HEK293T (cell line): ENCODE data around the gene DDX11.
"Not testable (repeated sequence)": the region's sequence is repeated elsewhere in the genome, so short reads cannot be mapped to it uniquely, and the experiment has no call there.

Experiments used
- HDGF ChIP-seq: fragments of 450-650 bp; IDR thresholded peaks from 2 replicates; pipeline ENCODE4 v1.6.1; 2017; ENCODE audit warnings: antibody characterized with exemption, borderline replicate concordance
- TARDBP ChIP-seq: fragments of 450-650 bp; IDR thresholded peaks from 2 replicates; pipeline ENCODE4 v1.6.1; 2016

- TF ChIP-seq TARDBP, HDGF: not testable (repeated sequence)
Observed at GRCh38 chr12:31086032-31086431, 12.4 kb downstream of the DDX11 start.
